OCI-M2 (cell line): ENCODE data around the gene CREBBP.
"Not testable (repeated sequence)": the region's sequence is repeated elsewhere in the genome, so short reads cannot be mapped to it uniquely, and the experiment has no call there.

ENCODE experiments used
- DNase-seq: peaks from one replicate; lab custom pipeline; 2025; ENCODE audit not compliant: unreplicated experiment; lab: John Stamatoyannopoulos, UW

CREBBP gene

GRCh38 chr16:3717235-3718018 is 163.1 kb downstream of the CREBBP start, which contains the start of gene TRAP1:
Gene TRAP1 (minus strand): TSS chr16:3717524. CDS start chr16:3717508, 16 bp downstream.
- DNase-seq = no peak

- no peak for DNase-seq
These were observed 163.7 kb downstream of the CREBBP start for GRCh38 chr16:3716831-3717234.

- no peak for DNase-seq
These were observed 165.1 kb downstream of the CREBBP start for GRCh38 chr16:3715430-3715829.

GRCh38 chr16:3714378-3714777 is 166.1 kb downstream of the CREBBP start:
- not testable (repeated sequence) for DNase-seq

GRCh38 chr16:3713587-3714242 is 166.8 kb downstream of the CREBBP start:
- DNase-seq = no peak

- no peak for DNase-seq
These were observed 167.6 kb downstream of the CREBBP start for GRCh38 chr16:3712861-3713372.

GRCh38 chr16:3706253-3707012 is 174.1 kb downstream of the CREBBP start:
- no peak for DNase-seq

- DNase-seq = no peak
These were observed 178.4 kb downstream of the CREBBP start for GRCh38 chr16:3702082-3702481.

GRCh38 chr16:3701531-3701930 is 179.0 kb downstream of the CREBBP start:
- DNase-seq = no peak

GRCh38 chr16:3698941-3699340 is 181.6 kb downstream of the CREBBP start:
- DNase-seq = no peak

GRCh38 chr16:3696425-3697218 is 183.9 kb downstream of the CREBBP start:
- DNase-seq = no peak

- DNase-seq = no peak
These were observed 184.7 kb downstream of the CREBBP start for GRCh38 chr16:3695610-3696369.

GRCh38 chr16:3694051-3694450 is 186.5 kb downstream of the CREBBP start:
- DNase-seq = no peak

- no peak for DNase-seq
These were observed 188.8 kb downstream of the CREBBP start for GRCh38 chr16:3691761-3692160.

- DNase-seq = no peak
These were observed 189.4 kb downstream of the CREBBP start for GRCh38 chr16:3690980-3691720.

GRCh38 chr16:3690470-3690928 is 190.0 kb downstream of the CREBBP start:
- DNase-seq = no peak

- no peak for DNase-seq
These were observed 190.8 kb downstream of the CREBBP start for GRCh38 chr16:3689731-3690130.

GRCh38 chr16:3687792-3688191 is 192.7 kb downstream of the CREBBP start:
- DNase-seq = no peak

- no peak for DNase-seq
These were observed 193.5 kb downstream of the CREBBP start for GRCh38 chr16:3687021-3687420.
